ENCODE measurements around the gene ATP6V1G2. TPM values are rescaled to one million over a fixed set of nuclear protein-coding genes. Genes with fewer than 3 reads are reported as not detected.
A peak's percentile ranks its signal among the peaks of the same experiment; 100 is the strongest.

ATP6V1G2 gene
- total RNA-seq, 1 experiment from 2014 or later = 0.13 TPM

DNA sequence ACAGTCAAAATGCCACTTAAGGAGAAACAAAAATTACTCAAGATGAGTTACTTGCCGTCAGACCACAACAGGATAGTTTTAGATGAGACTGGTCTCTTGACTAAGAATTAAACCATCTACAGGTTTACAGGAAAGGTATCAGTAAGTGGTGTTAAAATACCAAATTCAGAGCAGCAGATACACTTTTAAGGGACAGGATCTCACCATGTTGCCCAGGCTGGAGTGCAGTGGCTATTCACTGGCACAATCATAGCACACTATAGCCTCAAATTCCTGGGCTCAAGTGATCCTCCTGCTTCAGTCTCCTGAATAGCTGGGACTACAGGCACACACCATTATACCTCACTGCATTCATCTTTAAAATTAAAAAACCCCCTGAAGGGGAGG, 13.0 kb downstream of the ATP6V1G2 start:
- Histone ChIP-seq H3K4me3 (no peak overlapping the region), H3K27ac (no peak overlapping the region), H3K36me3 (peaks cover 89% of the 10 kb centered on the region), H3K9me3 (replicated peaks) (no peaks in the 10 kb centered on the region), H3K27me3 (replicated peaks) (no peaks in the 10 kb centered on the region), H3K4me1 (replicated peaks) (peaks cover 6% of the 10 kb centered on the region)
- no peak for DNase-seq (ENCODE audit: low read depth in 1 of 2, low spot score in 2 of 2)

DNA sequence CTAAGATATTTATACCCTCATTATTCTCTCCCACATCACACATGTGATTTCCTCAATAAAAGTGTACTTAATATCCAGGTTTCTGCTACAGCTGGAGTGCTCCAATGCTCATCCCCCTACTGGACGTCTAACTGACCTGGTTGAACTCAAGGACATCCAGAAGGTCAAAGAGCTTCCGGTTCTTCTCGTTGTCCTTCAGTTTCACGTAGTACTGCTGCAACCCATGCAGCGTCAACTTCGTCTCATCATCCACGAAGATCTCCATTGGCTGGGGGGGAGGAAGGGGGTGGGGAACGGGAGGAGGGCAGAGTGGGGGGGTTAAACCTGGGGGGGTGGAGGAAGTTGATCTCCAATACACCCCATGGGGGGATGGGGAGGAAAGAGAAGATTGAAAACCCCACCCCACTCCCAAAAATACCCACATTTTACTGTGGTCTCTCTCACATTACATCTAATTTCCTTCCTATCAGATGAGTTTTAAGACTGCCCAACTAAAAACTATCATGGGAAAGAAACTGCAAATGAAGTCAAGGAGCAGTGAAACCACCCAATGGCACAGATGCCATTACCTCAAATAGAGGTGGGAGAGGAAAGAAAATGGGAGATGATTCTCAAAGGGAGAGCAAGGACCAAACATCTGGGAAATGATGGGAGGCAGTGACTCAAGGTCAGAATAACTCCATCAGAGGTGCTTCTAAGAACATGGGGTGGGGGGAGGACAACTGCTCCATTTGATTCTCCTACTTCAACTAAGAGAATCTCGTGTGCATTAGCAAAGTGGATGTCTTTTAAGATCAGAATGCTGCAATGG, 13.6 kb downstream of the ATP6V1G2 start:
- Histone ChIP-seq H3K36me3 (peaks cover 83% of the 10 kb centered on the region), H3K27me3 (replicated peaks) (no peaks in the 10 kb centered on the region), H3K27ac (no peak overlapping the region), H3K4me1 (replicated peaks) (peaks cover 6% of the 10 kb centered on the region), H3K4me3 (no peak overlapping the region), H3K9me3 (replicated peaks) (no peaks in the 10 kb centered on the region)
- DNase-seq (ENCODE audit: low read depth in 1 of 2, low spot score in 2 of 2) = no peak

DNA sequence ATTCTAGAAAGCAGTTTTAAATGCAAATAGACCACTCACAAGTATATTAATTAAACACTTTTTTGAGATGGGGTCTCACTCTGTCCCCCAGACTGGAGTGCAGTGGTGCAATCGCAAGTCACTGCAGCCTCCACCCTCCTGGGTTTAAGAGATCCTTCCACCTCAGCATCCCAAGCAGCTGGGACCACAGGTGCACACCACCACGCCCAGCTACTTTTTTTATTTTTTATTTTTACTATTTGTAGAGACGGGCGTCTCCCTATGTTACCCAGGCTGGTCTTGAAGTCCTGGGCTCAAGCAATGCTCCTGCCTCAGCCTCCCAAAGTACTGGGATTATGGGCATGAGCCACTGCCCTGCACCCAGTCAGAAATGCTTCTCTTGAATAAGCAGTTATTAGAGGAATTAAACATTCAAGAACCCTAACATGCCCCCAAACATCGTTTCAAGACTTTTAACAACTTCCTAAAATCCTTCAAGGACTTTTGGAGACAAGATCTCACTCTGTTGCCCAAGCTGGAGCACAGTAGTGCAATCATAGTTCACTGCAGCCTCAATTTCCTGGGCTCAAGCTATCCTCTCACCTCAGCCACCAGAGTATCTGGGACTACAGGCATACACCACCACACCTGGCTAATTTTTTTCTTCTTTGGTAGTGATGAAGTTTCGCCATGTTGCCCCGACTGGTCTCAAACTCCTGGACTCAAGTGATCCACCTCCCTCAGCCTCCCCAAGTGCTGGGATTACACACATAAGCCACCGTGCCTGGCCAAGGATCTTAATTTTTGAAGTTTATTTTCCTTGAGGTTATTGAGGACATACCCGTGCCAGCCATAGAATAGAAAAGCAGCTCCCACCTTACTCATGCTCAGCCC, 14.4 kb downstream of the ATP6V1G2 start:
- Histone ChIP-seq H3K4me3 (no peak overlapping the region), H3K9me3 (replicated peaks) (no peaks in the 10 kb centered on the region), H3K27ac (no peak overlapping the region), H3K27me3 (replicated peaks) (no peaks in the 10 kb centered on the region), H3K4me1 (replicated peaks) (peaks cover 11% of the 10 kb centered on the region), H3K36me3 (peaks cover 78% of the 10 kb centered on the region)
- no peak for DNase-seq (ENCODE audit: low read depth in 1 of 2, low spot score in 2 of 2)

DNA sequence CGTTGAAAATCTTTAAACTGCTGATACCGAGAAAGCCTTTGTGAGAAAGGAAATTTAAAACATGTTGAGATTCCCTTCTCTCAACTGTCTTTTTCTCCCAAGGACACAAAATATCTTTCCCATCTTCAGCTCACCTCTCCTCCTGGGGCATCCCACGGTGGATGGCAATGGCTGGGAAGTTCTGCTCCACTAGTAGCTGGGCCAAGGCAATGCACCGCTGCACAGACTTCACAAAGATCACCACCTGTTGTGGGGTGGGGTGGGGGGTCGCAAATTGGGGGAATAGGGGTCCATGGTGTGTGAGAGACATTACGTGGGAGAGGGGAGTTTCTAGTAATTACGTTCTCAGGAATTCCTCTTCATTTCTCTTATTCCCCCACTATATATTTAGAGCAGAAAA, 15.2 kb downstream of the ATP6V1G2 start:
- Histone ChIP-seq H3K27ac (no peak overlapping the region), H3K4me3 (no peak overlapping the region), H3K27me3 (replicated peaks) (no peaks in the 10 kb centered on the region), H3K36me3 (peaks cover 71% of the 10 kb centered on the region), H3K4me1 (replicated peaks) (peaks cover 19% of the 10 kb centered on the region), H3K9me3 (replicated peaks) (no peaks in the 10 kb centered on the region)
- no peak for DNase-seq (ENCODE audit: low read depth in 1 of 2, low spot score in 2 of 2)

DNA sequence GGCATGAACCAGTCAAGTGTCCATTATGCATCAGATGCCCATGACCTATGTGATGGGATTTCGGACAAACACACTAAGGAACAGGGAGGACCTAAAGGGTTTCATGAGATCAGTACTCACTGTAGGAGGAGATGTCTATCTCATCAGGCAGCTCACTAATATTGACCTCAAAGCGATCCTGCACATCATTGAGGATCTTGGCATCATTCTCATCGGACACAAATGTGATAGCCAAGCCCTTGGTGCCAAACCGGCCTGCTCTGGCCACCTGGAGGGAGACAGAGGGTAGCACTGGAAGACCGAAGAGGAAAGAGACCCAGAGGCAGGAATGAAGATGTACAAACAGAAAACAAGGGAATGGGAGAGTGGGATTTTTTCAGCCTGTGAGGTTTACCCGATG, 15.7 kb downstream of the ATP6V1G2 start:
- Histone ChIP-seq H3K4me3 (no peak overlapping the region), H3K36me3 (peaks cover 66% of the 10 kb centered on the region), H3K9me3 (replicated peaks) (no peaks in the 10 kb centered on the region), H3K27ac (no peak overlapping the region), H3K27me3 (replicated peaks) (no peaks in the 10 kb centered on the region), H3K4me1 (replicated peaks) (peaks cover 24% of the 10 kb centered on the region)
- DNase-seq (ENCODE audit: low read depth in 1 of 2, low spot score in 2 of 2) = no peak

DNA sequence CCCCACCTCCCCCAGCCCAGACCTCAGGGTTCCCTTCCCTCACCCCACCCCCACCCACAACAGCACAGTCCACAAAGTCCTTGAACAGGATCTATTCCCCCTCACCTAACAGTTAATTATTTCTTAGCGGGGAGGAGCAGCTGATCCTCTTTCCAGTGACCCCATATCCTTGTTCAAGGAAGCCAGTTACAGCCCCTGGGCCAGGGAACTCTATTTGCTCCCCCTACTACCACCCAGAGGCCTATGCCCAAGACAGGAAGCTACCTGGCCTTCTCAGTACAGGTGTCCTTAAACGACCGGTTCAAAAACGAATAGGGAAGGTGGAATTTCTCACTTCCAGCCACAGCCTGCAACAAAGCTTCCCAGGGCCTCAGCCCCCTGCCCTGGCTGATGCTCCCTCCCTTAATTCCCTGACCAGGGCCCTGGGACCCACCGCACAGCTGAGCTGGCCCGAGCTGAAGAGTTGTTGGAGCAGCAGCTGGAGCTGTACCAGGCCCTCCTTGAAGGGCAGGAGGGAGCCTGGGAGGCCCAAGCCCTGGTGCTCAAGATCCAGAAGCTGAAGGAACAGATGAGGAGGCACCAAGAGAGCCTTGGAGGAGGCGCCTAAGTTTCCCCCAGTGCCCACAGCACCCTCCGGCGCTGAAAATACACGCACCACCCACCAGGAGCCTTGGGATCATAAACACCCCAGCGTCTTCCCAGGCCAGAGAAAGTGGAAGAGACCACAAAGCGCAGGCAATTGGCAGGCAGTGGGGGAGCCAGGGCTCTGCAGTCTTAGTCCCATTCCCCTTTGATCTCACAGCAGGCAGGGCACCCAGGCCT, 16.9 kb downstream of the ATP6V1G2 start:
- no peak overlapping the region for H3K27ac ChIP-seq
- H3K4me3 ChIP-seq = no peak overlapping the region
- H3K9me3 ChIP-seq (replicated peaks) = no peaks in the 10 kb centered on the region
- H3K4me1 ChIP-seq (replicated peaks) = peaks cover 28% of the 10 kb centered on the region
- peaks cover 54% of the 10 kb centered on the region for H3K36me3 ChIP-seq
- H3K27me3 ChIP-seq (replicated peaks) = no peaks in the 10 kb centered on the region
- DNase-seq (ENCODE audit: low read depth in 1 of 2, low spot score in 2 of 2) = peak in 1 of 2 experiments; percentile 35

DNA sequence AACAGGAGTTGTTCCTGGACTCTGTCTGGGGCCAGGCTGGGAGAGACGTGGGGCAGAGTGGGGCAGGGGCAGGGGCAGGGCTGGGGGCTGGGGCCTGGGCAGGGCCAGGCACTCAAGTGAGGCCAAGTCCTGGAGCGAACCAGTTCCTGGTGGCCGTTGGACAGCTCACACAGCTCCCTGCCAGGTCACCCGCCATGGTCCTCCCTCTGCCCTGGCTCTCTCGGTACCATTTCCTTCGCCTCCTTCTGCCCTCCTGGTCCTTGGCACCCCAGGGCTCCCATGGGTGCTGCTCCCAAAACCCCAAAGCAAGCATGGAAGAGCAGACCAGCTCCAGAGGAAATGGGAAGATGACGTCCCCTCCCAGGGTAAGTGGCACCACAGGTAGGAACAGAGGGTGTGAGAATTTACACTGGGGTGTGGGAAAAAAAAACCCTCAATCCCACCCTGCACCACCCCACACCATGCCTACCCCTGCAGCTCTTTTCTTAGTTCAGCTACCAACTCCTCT, 17.5 kb downstream of the ATP6V1G2 start, which contains the start of gene MCCD1:
Gene MCCD1 (plus strand): TSS at position 142 of the 508 bp plus-strand sequence. CDS start 53 bp downstream, at position 195.
- Histone ChIP-seq H3K9me3 (replicated peaks) (no peaks in the 10 kb centered on the region), H3K4me1 (replicated peaks) (peaks cover 28% of the 10 kb centered on the region), H3K4me3 (no peak within 1 kb of the TSS), H3K36me3 (peaks cover 48% of the 10 kb centered on the region), H3K27me3 (replicated peaks) (no peaks in the 10 kb centered on the region), H3K27ac (no peak within 1 kb of the TSS)
- DNase-seq (ENCODE audit: low read depth in 1 of 2, low spot score in 2 of 2) = no peak

DNA sequence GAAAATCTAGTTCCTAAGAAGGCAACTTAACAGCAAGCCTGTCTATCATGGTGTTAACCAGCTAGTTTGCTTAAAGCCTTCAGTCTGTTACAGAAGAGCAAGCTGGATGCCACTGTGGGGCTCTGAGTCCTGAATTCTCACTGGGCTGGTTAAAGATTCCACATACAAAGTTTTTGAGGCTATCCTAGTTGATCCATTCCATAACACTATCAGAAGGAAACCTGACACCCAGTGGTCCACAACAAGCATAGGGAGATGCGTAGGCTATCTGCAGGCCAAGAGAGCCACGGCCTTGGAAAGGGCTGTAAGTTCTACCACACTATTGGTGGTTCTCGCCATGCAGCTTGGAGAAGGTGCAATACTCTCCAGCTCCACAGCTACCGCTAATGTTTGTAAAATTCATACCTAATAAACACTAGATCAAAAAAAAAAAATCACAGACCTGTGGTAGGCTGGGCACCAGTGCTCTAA, 18.1 kb downstream of the ATP6V1G2 start:
- DNase-seq (ENCODE audit: low read depth in 1 of 2, low spot score in 2 of 2) = no peak
- Histone ChIP-seq H3K27ac (no peak overlapping the region), H3K9me3 (replicated peaks) (no peaks in the 10 kb centered on the region)

DNA sequence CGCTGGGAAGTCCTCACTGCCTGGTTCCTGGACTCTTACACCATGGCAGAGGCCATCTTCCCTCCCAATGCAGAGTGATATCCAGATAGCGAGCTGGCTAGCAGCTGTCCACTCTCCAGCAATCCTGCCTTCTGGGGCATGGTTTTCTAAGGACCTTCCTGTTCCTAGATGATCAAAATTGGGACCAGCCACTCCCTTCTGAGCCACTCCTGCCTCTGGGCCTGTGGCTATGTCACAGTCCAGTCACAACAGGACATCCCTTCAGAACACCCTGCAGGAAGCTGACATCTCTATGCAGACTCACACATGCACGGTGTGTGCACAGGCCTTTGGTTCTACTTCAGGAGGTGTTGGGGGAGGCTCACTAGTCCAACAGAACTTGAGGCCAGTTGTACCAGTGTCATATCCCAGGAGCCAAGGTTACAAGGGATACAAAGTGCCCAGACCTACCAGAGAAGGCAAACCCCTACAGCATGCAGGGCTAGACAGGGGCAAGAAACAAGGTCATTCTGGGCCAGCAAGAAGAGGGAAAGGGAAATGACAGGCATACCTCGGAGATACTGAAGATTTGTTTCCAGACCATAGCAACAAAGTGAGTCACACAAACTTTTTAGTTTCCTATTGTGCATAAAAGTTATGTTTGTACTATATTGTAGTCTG, 20.3 kb downstream of the ATP6V1G2 start:
- no peak overlapping the region for H3K4me3 ChIP-seq
- no peaks in the 10 kb centered on the region for H3K27me3 ChIP-seq (replicated peaks)
- peak in 1 of 2 experiments; percentile 74 for DNase-seq (ENCODE audit: low read depth in 1 of 2, low spot score in 2 of 2)
- peaks cover 28% of the 10 kb centered on the region for H3K4me1 ChIP-seq (replicated peaks)
- H3K9me3 ChIP-seq (replicated peaks) = no peaks in the 10 kb centered on the region
- H3K27ac ChIP-seq = peak overlapping the region; percentile 64
- H3K36me3 ChIP-seq = peaks cover 21% of the 10 kb centered on the region

More for the DNA sequence above, 18.1 kb downstream of the ATP6V1G2 start:
- Histone ChIP-seq H3K4me1 (replicated peaks) (peaks cover 28% of the 10 kb centered on the region), H3K27me3 (replicated peaks) (no peaks in the 10 kb centered on the region), H3K4me3 (no peak overlapping the region), H3K36me3 (peaks cover 42% of the 10 kb centered on the region)

DNA sequence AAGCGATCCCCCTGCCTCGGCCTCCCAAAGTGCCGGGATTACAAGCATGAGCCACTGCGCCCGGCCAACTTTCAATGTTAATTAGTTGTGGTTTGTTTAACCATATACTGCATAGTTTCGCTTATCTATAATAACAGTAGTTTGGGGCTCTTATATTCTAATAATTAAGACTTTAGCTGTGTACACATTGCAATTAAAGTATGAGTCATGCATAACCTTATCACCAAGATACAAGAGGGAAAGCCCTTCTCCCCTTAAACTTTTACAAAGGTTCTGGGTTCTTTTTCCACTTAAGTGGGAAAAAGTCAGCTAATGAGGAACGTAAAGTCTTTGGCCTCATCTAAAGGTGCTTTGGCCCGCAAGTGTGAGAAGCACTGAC, 20.9 kb downstream of the ATP6V1G2 start:
- no peaks in the 10 kb centered on the region for H3K27me3 ChIP-seq (replicated peaks)
- peak overlapping the region; percentile 64 for H3K27ac ChIP-seq
- DNase-seq (ENCODE audit: low read depth in 1 of 2, low spot score in 2 of 2) = no peak
- no peaks in the 10 kb centered on the region for H3K9me3 ChIP-seq (replicated peaks)
- H3K4me3 ChIP-seq = no peak overlapping the region
- H3K4me1 ChIP-seq (replicated peaks) = peaks cover 28% of the 10 kb centered on the region
- H3K36me3 ChIP-seq = peaks cover 16% of the 10 kb centered on the region

DNA sequence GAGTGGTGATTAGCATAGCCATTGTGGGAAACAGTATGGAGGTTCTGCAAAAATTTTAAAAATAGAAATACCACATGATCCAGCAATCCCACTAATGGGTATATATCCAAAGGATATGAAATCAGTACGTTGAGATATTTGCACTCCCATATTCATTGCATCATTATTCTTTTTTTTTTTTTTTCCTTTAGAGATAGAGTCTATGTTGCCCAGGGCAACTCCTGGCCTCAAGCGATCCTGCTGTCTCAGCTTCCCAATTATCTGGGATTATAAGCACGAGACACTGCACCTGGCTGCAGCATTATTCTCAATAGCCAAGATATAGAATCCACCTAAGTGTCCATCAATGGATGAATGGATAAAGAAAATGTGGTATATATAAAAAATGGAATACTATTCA, 24.6 kb downstream of the ATP6V1G2 start:
- no peak overlapping the region for H3K4me3 ChIP-seq
- DNase-seq (ENCODE audit: low read depth in 1 of 2, low spot score in 2 of 2) = no peak
- H3K36me3 ChIP-seq = no peaks in the 10 kb centered on the region
- H3K4me1 ChIP-seq (replicated peaks) = peaks cover 16% of the 10 kb centered on the region
- H3K27ac ChIP-seq = no peak overlapping the region
- no peaks in the 10 kb centered on the region for H3K9me3 ChIP-seq (replicated peaks)
- no peaks in the 10 kb centered on the region for H3K27me3 ChIP-seq (replicated peaks)

DNA sequence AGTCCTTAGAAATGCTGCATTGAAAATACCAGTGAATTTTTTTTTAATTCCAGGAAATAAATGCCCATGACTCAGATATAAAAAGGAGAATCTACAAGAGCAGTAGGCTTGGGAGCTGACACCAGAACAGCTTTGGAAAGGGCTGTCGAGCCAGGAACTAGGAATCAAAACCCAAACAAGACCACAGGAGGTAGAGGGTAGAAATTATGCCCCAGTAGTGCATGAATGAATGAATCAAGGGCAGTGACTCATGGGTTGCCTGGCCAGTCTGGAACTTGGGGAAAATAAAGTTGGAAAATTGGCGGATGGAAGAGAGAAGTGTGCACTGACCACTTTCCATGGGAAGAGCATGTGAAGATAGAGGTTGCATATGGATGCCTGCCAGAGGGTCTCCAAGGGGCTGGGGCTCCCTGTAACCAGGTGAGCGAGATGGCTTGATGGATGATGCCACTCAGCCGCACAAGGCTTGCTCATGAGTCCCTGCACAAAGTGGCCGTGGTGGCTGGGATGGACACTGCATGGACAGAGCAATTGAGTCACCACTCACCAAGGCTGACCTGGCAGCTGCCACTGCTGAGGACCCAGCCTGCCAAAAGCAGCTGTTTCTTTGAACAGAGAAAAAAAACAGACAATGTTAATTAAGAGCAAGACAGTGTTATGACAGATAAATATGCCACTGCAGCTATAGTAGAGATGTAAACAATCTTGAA, 32.8 kb downstream of the ATP6V1G2 start:
- Histone ChIP-seq H3K27me3 (replicated peaks) (no peaks in the 10 kb centered on the region), H3K27ac (no peak overlapping the region), H3K4me3 (no peak overlapping the region), H3K4me1 (replicated peaks) (peaks cover 8% of the 10 kb centered on the region), H3K9me3 (replicated peaks) (no peaks in the 10 kb centered on the region), H3K36me3 (peaks cover 22% of the 10 kb centered on the region)
- no peak for DNase-seq (ENCODE audit: low read depth in 1 of 2, low spot score in 2 of 2)

Data from SJSA1 (cell line).